GM18520 (cell line): ENCODE measurements around the gene TTLL7.

Experiments used
- ATAC-seq: cut with Tn5 transposase; IDR thresholded peaks from one replicate; pipeline ENCODE4 v1.9.1; 2021; ENCODE audit not compliant: unreplicated experiment

Gene TTLL7

DNA sequence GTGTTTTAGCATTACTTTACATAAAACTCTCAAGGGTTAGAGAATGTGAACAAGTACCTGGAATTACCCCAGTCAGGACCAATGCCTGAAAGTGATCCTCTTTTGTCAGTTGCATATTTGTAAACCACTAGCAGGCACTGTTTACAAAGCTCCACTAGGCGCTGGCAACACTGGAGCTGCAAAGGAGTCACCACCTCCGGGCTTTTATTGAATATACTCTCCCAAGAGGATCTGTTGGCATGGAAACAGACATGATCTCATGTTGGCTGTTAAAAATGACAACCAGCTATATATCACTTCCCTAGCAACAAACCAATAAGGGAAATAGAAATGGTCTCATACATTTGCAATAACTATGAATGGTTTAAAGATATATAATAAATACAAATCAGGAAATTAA, 116.0 kb downstream of the TTLL7 start:
- ATAC-seq = peak; percentile 35

DNA sequence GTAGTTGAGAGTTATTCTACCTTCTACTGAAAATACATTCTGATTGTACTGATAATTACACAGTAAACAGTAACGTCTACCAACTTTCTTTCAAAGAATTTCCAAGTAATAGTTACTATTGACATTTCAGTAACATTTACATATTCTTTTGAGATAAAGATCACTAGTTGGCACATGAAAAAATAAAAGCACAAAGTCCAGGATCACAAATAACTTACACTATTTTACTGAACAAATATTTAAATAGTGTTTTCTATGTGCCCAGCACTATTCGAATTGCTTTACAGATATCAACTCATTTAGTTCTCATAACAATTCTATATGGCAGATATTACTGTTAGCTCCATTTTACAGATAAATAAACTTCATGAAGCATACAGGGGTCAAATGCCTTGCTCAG, 126.4 kb downstream of the TTLL7 start:
- ATAC-seq = no peak

DNA sequence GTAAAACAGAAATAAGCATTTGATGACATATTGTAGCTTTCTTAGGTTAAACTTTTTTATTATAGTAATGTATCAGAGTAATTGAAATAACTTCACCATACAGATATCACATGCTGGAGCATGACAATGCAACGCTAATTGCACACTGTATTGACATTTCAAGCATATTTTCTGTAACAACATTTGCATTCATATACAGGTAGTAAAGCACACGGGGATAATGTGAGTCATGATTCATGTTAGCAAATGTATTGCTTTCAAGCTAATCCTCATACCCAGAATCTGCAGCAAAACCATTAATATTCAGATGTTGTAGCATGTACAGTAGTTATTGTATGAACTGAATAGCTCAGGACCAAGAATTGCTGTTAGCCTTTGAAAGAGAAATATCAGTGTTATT, 133.9 kb downstream of the TTLL7 start:
- no peak for ATAC-seq

DNA sequence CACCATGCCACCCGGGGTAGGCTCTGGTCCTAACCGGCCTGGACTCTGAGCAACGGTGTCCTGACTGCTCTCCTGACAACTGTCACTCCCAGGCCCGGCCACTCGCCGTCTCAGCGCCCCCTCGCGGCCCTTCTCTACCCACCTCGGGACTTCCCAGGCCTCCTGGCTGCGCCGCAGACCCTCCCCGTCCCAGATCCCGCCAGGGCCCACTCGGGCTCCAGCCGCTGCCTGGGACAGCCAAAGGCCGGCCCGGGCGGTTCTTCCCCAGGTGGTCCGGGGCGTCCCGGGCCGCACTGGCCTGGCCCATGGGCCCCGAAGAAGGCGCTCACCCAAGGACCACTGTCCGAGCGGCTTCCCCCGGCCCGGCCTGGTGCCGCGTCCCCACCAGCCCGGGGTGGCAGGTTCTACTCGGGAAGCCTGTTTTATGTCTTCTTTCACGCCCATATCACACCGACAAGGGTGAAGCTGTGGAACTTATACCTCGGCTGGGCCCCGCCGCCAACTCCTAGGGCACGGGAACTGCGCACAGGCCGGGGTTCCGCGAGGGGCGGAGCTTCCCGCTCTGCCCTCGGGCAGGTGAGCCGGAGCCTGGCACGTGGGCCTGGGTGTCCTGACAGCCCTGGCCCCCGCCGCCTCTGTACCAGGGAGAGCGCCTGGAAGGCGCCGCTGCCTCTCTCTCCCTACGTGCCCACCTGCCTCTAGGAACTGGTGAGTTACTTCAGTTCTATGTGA, 138.3 kb downstream of the TTLL7 start:
- ATAC-seq = peak; percentile 59

DNA sequence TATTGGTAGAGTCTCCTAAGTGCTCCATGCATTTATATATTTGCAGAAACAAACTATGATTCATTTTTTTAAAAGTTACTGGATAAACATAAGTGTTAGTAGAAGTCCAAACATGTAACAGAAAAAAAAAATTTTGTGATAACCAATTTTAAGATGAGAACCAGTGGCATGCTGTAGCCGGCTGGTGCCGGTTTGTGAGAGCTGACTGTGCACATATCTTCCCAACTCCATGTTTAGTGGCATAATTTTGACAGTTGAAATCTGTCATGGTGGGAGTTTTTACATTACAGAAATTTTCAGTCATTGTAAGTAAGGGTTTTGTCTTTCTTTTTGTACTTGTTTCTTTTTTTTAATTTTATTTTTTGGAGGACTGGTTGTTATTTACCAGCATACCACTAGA, 141.2 kb downstream of the TTLL7 start:
- no peak for ATAC-seq

GRCh38 chr1:83857103-83857502, 141.8 kb downstream of the TTLL7 start:
- ATAC-seq = no peak

GRCh38 chr1:83856381-83856780, 142.6 kb downstream of the TTLL7 start:
- ATAC-seq = no peak

DNA sequence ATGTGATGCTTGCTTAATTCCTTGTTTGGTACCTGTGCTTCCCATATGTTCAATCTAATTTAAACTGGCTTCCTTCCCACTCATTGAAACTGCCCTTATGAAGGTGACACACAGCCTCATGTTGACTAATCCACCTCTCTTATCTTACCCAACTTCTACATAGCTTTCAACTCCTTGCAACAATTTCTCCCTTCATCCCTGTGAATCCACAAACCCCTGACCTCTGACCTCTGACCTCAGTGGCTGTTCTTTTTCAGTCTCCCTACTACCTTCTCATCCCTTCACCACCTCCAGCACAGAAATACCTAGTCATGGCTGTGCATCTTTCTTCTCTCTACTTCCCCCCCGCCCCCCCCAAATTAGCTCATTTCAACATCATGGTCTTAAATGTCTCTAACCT, 144.5 kb downstream of the TTLL7 start:
- no peak for ATAC-seq

GRCh38 chr1:83850834-83851233, 148.1 kb downstream of the TTLL7 start:
- no peak for ATAC-seq

- ATAC-seq = peak; percentile 88
Measured at GRCh38 chr1:83849191-83850061, 149.5 kb downstream of the TTLL7 start.

GRCh38 chr1:83846138-83846537, 152.8 kb downstream of the TTLL7 start:
- ATAC-seq = no peak

GRCh38 chr1:83845437-83846071, 153.4 kb downstream of the TTLL7 start:
- no peak for ATAC-seq

- no peak for ATAC-seq
Measured at GRCh38 chr1:83844546-83844945, 154.4 kb downstream of the TTLL7 start.

- no peak for ATAC-seq
Measured at GRCh38 chr1:83839566-83840173, 159.3 kb downstream of the TTLL7 start.

DNA sequence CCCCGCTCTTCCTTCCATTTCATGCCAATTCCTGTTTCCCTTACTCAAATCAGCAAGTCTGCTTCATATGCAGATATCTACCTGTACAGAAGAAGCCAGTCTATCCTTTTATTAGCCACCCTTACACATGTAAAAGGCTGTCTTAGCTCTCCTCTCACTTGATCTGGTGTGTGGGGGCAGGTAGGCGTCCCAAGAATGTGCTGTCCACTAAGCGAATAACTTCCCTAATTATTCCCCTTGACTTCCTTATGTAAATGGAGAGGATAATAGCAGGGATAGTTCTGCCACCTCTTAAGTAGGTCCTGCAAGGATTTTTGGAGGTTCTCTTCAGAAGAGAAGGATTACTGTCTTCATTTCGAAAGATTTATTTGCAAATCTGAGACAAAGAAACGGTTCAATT, 160.4 kb downstream of the TTLL7 start:
- no peak for ATAC-seq

DNA sequence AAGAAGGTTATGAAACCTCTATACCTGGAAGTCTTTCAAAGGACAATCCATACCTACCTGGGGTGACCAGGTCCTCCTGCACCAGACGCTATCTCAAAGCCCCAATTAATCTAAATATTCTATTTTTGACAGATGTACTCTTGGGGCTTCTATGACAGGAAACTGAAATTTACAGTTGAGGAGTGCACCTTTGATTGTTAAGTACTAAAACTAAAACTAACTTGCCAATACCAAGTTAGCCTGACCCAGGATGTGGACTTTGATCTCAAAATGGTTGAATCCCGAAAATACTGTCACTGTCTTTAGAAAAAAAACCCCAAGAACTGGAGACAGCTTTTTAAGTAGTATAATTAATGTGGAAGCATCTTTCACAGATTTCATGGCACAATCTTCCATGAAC, 162.4 kb downstream of the TTLL7 start:
- no peak for ATAC-seq

- ATAC-seq = no peak
Measured at GRCh38 chr1:83834621-83835264, 164.2 kb downstream of the TTLL7 start.

- ATAC-seq = no peak
Measured at GRCh38 chr1:83832194-83832593, 166.7 kb downstream of the TTLL7 start.

DNA sequence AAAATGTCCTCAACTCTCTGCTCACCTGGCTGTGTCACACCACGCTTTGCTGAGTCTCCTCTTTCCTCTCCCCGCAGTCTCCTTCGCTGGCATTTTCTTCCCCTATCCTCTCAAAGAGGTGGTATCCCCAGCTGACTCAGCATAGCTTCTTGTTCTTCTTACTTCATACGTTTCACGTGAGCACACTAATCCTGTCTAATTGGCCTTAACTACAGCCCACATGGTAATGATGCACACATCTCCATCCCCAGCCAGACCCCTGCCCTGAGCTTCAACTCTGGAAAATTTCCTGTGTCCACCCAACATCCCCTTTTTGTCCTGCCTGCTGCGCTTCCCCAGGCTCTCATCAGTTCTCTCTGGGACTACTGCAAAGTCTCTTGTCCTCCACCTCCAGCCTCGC, 169.8 kb downstream of the TTLL7 start:
- no peak for ATAC-seq

DNA sequence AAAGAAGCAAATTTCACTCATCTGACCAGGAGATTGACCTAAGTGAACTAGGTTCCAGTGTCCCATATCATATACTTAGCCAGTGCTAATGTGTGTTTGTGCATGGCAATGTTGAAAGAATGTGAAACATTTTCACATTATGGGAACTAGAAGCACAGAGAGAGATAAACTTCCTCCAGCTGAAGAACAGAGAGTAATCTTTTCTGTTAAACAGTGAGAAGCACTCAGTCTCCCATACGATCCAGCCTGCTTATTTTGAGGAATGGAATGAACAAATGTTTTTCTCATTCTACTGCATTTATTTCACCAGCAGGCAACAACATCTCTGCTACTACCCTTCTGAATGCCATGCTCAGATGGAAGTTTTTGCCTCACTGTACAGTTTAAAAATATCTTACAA, 170.5 kb downstream of the TTLL7 start:
- ATAC-seq = no peak

- no peak for ATAC-seq
Measured at GRCh38 chr1:83827741-83828140, 171.2 kb downstream of the TTLL7 start.
